Measurements from ENCODE around the gene ACVR2B. TPM values are rescaled to one million over a fixed set of nuclear protein-coding genes. Genes with fewer than 3 reads are reported as not detected.

The ACVR2B gene
- total RNA-seq, 1 experiment from 2014 or later = 6.3 TPM

DNA sequence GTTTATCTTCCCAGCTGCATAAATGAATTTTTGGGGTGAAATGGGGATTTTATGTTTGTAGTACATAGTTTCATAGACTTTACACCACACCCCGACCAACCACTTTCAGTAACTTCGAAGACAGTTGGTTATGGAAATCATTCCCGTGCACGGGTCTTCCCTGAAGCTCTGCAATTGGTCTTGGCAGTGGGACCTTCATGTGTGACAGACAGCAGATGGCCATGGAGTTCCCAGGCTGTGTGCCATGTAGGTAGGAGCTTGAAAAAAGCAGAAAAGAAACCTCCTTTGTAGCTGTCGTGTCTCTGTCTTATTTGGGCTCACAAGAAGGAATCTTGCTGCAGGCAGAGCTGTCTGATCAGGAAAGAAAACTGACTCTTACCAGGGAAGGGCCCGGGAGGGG lies 68.3 kb downstream of the ACVR2B start:
- DNase-seq (ENCODE audit: extremely low read depth, low read depth) = no peak

DNA sequence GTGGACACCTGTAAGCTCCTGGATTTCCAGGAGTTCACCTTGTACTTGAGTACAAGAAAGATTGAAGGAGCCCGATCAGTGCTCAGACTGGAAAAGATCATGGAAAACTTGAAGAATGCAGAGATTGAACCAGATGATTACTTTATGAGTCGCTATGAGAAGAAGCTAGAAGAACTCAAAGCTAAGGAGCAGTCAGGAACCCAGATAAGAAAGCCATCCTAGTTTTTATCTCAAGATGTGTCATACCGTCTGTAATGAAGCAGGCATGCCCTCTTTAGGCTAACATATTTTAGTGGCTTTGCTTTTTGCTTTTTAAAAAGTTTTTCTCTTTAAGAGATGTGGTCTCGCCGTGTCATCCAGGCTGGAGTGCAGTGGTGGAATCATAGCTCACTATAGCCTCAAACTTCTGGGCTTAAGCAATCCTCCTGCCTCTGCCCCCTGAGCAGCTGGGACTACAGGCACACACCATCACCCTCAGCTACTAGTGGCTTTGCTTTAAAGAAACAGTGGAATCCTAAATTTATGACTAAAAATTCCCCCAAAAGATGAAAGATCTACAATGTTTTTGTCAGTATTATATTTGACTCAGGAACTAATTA lies 70.5 kb downstream of the ACVR2B start:
- no peak for DNase-seq (ENCODE audit: extremely low read depth, low read depth)

DNA sequence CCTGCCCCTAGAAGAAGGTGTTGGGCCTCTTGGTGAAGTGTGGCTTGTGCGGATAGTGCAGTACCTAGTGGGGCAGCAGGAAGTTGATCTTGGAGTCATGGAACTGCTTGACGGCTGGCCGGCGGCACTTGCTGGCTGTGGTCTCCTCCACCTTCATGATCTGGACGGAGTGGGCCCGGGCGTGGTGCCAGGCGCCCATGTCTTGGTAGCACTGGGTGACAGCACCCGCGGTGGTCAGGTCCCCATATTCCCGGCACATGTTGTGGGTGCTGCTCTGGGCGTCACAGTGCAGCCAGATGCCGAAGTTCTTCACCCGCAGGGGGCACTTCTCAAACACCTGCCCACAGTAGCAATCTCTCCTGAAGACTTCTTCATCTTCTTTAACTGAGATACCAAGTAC lies 73.1 kb downstream of the ACVR2B start:
- no peak for DNase-seq (ENCODE audit: extremely low read depth, low read depth)

DNA sequence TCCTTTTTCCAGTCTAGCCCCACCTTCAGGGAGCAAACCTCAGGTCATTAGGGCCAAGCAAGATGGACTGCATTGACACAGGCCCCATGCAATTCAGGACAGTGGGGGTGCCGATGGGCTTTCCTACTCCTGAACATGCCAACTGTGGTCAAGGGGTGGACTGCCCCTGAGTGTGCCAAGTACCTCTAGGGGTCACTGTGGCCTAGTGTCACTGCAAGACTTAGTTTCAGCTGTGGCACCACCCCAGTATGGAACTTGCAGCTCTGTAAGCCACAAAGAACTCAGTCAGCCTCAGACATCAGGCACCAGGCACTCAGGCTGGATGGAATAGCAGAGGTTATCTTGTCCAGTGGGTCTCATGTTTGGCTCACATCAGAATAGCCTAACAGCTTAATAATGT lies 74.8 kb downstream of the ACVR2B start:
- no peak for DNase-seq (ENCODE audit: extremely low read depth, low read depth)

DNA sequence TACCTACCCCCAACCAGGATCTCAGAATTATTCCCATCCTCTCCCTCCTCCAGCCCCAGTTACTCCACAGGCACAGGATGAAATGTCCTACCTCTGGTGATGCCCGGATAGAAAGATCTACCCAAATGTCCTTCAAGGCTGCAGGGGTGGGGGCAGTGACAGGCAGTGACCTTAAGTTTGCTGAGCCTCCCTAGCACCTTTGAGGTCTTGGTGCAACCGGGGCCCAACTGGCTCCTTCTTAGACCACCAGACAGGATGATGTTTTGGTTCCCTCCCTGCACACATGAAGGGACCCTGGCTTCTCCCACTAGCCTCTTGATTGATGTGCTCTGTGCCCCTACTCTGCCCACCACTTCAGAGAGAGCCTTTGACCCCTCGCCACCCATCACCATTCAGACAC lies 78.8 kb downstream of the ACVR2B start:
- DNase-seq (ENCODE audit: extremely low read depth, low read depth) = no peak

DNA sequence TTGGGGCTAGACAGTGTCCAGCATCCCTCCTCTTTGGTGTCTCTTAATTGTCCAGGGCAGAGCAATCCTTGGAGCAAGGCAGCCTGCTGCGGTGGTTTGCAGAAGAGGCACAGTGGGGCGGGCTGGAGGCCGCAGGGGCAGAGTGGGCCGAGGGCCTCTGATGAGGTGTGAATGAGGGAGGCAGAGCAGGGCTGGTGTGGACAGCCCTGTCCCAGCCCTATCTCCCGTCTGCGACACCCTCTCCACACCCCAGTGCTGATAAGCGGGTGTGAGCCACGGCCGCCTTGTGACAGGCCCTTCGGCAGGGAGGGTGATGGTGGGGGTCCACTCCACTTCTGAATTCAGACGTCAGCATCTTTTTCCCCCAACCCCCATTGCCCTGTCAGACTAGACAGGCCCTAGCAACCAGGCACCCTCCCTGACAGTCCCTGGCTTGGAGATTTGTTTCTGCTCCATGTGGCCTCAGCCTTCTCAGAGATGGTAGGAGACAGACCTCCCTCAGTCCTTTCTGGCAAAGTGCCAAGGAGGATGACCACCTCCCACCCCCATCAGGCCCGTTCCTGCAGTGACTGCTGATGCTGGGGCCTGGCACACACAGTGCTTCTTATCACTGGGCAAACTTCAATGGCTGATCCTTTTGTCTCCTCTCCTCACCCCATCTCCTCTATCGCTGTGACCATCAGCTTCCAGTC lies 79.7 kb downstream of the ACVR2B start:
- no peak for DNase-seq (ENCODE audit: extremely low read depth, low read depth)

DNA sequence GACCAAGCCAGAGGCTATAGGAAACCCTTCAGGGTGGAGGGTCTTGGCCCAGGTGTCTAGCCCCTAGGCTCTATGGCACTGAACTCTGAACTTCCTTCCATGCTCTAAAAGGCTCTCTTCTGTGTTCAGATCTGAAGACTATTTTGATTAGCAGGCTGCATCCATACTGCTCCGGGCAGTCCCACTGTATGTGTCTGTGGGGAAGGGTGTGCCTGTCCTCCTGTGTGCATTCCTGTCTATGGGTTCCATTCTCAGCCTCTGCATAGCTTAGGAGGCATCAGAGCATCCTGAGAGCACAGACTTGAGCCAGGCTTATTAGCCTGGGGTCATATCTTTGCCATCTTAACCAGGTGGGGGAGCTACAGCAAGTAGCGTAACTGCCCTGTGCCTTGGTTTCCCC lies 80.5 kb downstream of the ACVR2B start:
- DNase-seq (ENCODE audit: extremely low read depth, low read depth) = no peak

DNA sequence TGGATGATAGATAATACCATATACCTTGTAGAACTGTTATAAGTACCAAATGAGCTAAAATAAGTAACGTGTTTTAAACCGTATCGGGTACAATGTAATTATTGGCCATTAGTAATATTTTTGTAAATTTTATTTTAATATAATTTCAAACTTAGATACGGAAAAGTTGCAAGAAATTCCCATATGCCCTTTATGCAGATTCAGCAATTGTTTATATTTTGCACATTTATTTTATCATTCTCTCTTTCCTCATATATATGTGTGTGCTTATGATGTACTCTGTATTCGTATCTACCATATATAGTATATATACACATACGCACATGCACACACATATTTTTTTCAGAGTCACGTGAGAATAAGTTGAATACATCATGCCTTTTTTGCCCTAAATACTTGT lies 80.9 kb downstream of the ACVR2B start:
- no peak for DNase-seq (ENCODE audit: extremely low read depth, low read depth)

DNA sequence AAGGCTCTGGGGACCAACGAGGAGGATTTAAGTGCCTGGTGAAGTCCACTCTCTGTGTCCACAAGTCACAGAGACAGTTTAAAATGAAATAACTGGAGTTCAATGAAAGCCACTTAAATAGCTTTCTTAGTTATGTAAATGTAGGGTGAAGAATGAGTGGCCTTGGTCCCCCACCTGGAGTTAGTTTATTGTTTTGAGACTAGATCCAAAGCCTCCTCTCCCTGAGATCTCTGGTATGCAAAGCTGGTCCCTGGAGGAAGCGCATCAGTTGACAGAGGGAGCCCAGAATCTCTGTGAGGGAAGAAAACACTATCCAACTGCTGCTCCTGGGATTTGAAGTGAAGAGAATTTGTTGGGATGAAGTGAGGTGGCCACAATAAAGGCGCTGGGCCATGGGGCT lies 83.0 kb downstream of the ACVR2B start:
- DNase-seq (ENCODE audit: extremely low read depth, low read depth) = no peak

DNA sequence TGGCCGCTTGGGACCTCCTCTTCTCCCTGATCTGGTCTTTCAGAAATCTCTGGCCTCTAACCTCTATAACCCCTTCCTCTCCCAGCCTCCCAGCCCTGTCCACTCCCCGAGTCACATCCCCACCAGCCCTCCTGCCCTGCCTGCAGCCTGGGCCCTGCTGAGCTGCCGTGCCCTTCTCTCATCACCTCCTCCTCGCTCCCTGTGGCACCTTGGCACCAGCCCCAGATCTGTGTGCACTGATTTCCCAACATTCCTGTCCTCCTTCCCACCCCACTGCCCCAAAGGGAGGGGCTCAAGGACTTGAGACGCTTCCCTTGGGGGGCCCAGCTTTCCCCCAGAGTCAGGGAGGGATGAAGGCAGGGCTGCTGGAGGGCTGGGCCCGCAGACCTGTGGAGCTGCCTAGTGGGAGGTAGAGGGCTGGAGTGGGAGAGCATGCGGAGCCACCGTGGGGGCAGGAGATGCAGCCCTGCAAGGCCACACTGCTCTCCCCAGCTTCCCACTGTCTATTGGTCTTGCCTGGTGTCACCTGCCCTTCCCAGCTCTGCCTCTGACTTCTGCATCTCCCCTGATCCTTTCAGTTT lies 85.2 kb downstream of the ACVR2B start:
- DNase-seq (ENCODE audit: extremely low read depth, low read depth) = no peak

DNA sequence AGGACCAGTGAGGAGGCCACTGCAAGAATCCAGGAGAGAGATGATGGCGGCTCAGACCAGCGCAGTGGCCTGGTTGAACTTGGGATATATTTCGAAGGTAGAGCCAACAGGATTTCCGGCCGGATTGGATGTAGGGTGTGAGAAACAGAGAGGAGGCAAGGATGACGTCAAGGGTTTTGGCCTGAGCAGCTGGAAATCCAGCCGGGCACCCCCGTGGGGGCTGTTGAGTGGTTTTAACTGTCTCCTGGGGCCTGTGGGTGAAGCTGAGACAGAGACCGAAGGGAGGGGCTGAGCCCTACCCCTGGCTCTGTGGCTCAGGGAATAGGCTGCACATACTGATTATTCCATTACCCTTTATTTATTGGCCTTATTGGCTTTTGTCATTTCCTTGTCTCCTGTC lies 88.1 kb downstream of the ACVR2B start:
- no peak for DNase-seq (ENCODE audit: extremely low read depth, low read depth)

Small RNA genes within 50 kb of the gene (small RNA-seq; reads per million reads assigned to genes)
- gene RF00019 = 0 reads per million in 2 experiments

Other genes with a start within 250 kb of the ACVR2B start
- 0.17 and 0.40 TPM in 2 replicates for gene SLC22A13, start 188.1 kb upstream of the ACVR2B start, total RNA-seq (2014; rRNA removed; shearing (Covaris generic))
- gene SLC22A14, start 171.6 kb upstream of the ACVR2B start, total RNA-seq (2014; rRNA removed; shearing (Covaris generic)) = 0.35 TPM in 1 of 2 replicates, not detected in the other
- 3.1 and 4.4 TPM in 2 replicates for gene XYLB, start 107.1 kb upstream of the ACVR2B start, total RNA-seq (2014; rRNA removed; shearing (Covaris generic))
- gene EXOG, start 42.5 kb downstream of the ACVR2B start, total RNA-seq (2014; rRNA removed; shearing (Covaris generic)) = 6.2 and 7.6 TPM in 2 replicates
- gene SCN5A, start 195.8 kb downstream of the ACVR2B start, total RNA-seq (2014; rRNA removed; shearing (Covaris generic)) = 0.06 and 0.10 TPM in 2 replicates